ENCODE measurements around the gene PFDN4.

The PFDN4 gene

GRCh38 chr20:54179946-54180345, 27.9 kb upstream of the PFDN4 start:
- H3K4me1 ChIP-seq (ENCODE audit: insufficient read depth, low read length): no peaks in the 10 kb centered on the region
- no peak overlapping the region for H3K4me3 ChIP-seq (ENCODE audit: low read length)
- H3K9me3 ChIP-seq (ENCODE audit: low read length): no peaks in the 10 kb centered on the region
- H3K27me3 ChIP-seq (ENCODE audit: insufficient read depth, low read length): peaks cover 24% of the 10 kb centered on the region
- H2AFZ ChIP-seq (ENCODE audit: low read depth, low read length): no peak overlapping the region
- H3K36me3 ChIP-seq (ENCODE audit: insufficient read depth, low read length): no peaks in the 10 kb centered on the region

- no peak overlapping the region for H2AFZ ChIP-seq (ENCODE audit: low read depth, low read length)
- H3K36me3 ChIP-seq (ENCODE audit: insufficient read depth, low read length): no peaks in the 10 kb centered on the region
- H3K27me3 ChIP-seq (ENCODE audit: insufficient read depth, low read length): peaks cover 26% of the 10 kb centered on the region
- no peaks in the 10 kb centered on the region for H3K4me1 ChIP-seq (ENCODE audit: insufficient read depth, low read length)
- no peak overlapping the region for H3K4me3 ChIP-seq (ENCODE audit: low read length)
- no peaks in the 10 kb centered on the region for H3K9me3 ChIP-seq (ENCODE audit: low read length)
These were observed 27.0 kb upstream of the PFDN4 start for GRCh38 chr20:54180931-54181330.

- H3K27me3 ChIP-seq (ENCODE audit: insufficient read depth, low read length): peaks cover 16% of the 10 kb centered on the region
- H3K9me3 ChIP-seq (ENCODE audit: low read length): no peaks in the 10 kb centered on the region
- no peaks in the 10 kb centered on the region for H3K4me1 ChIP-seq (ENCODE audit: insufficient read depth, low read length)
- H3K4me3 ChIP-seq (ENCODE audit: low read length): no peak overlapping the region
- no peak overlapping the region for H2AFZ ChIP-seq (ENCODE audit: low read depth, low read length)
- no peaks in the 10 kb centered on the region for H3K36me3 ChIP-seq (ENCODE audit: insufficient read depth, low read length)
These were observed 23.8 kb upstream of the PFDN4 start for GRCh38 chr20:54184071-54184470.

GRCh38 chr20:54184904-54185626, 22.8 kb upstream of the PFDN4 start:
- Histone ChIP-seq H2AFZ (ENCODE audit: low read depth, low read length) (no peak overlapping the region), H3K36me3 (ENCODE audit: insufficient read depth, low read length) (no peaks in the 10 kb centered on the region), H3K4me1 (ENCODE audit: insufficient read depth, low read length) (no peaks in the 10 kb centered on the region), H3K4me3 (ENCODE audit: low read length) (no peak overlapping the region), H3K27me3 (ENCODE audit: insufficient read depth, low read length) (peaks cover 15% of the 10 kb centered on the region), H3K9me3 (ENCODE audit: low read length) (no peaks in the 10 kb centered on the region)

- Histone ChIP-seq H3K4me1 (ENCODE audit: insufficient read depth, low read length) (no peaks in the 10 kb centered on the region), H3K4me3 (ENCODE audit: low read length) (no peak overlapping the region), H2AFZ (ENCODE audit: low read depth, low read length) (no peak overlapping the region)
These were observed 19.6 kb upstream of the PFDN4 start for GRCh38 chr20:54188132-54188849.

GRCh38 chr20:54189630-54190029, 18.3 kb upstream of the PFDN4 start:
- no peaks in the 10 kb centered on the region for H3K36me3 ChIP-seq (ENCODE audit: insufficient read depth, low read length)
- H2AFZ ChIP-seq (ENCODE audit: low read depth, low read length): no peak overlapping the region
- H3K27me3 ChIP-seq (ENCODE audit: insufficient read depth, low read length): peaks cover 18% of the 10 kb centered on the region
- no peaks in the 10 kb centered on the region for H3K9me3 ChIP-seq (ENCODE audit: low read length)
- H3K4me1 ChIP-seq (ENCODE audit: insufficient read depth, low read length): no peaks in the 10 kb centered on the region
- H3K4me3 ChIP-seq (ENCODE audit: low read length): no peak overlapping the region

More at GRCh38 chr20:54188132-54188849, 19.6 kb upstream of the PFDN4 start:
- Histone ChIP-seq H3K27me3 (ENCODE audit: insufficient read depth, low read length) (peaks cover 16% of the 10 kb centered on the region), H3K9me3 (ENCODE audit: low read length) (no peaks in the 10 kb centered on the region), H3K36me3 (ENCODE audit: insufficient read depth, low read length) (no peaks in the 10 kb centered on the region)

- H2AFZ ChIP-seq (ENCODE audit: low read depth, low read length): no peak overlapping the region
- H3K9me3 ChIP-seq (ENCODE audit: low read length): no peaks in the 10 kb centered on the region
- no peak overlapping the region for H3K4me3 ChIP-seq (ENCODE audit: low read length)
- peaks cover 12% of the 10 kb centered on the region for H3K27me3 ChIP-seq (ENCODE audit: insufficient read depth, low read length)
- H3K36me3 ChIP-seq (ENCODE audit: insufficient read depth, low read length): no peaks in the 10 kb centered on the region
- no peaks in the 10 kb centered on the region for H3K4me1 ChIP-seq (ENCODE audit: insufficient read depth, low read length)
These were observed 17.7 kb upstream of the PFDN4 start for GRCh38 chr20:54190217-54190616.

GRCh38 chr20:54193817-54194216, 14.1 kb upstream of the PFDN4 start:
- Histone ChIP-seq H3K4me1 (ENCODE audit: insufficient read depth, low read length) (no peaks in the 10 kb centered on the region), H3K27me3 (ENCODE audit: insufficient read depth, low read length) (peaks cover 15% of the 10 kb centered on the region), H2AFZ (ENCODE audit: low read depth, low read length) (no peak overlapping the region)

GRCh38 chr20:54194724-54195438, 13.0 kb upstream of the PFDN4 start:
- no peaks in the 10 kb centered on the region for H3K36me3 ChIP-seq (ENCODE audit: insufficient read depth, low read length)
- H3K4me3 ChIP-seq (ENCODE audit: low read length): no peak overlapping the region
- peaks cover 13% of the 10 kb centered on the region for H3K27me3 ChIP-seq (ENCODE audit: insufficient read depth, low read length)
- H3K9me3 ChIP-seq (ENCODE audit: low read length): no peaks in the 10 kb centered on the region
- no peak overlapping the region for H2AFZ ChIP-seq (ENCODE audit: low read depth, low read length)
- H3K4me1 ChIP-seq (ENCODE audit: insufficient read depth, low read length): no peaks in the 10 kb centered on the region

More at GRCh38 chr20:54193817-54194216, 14.1 kb upstream of the PFDN4 start:
- no peak overlapping the region for H3K4me3 ChIP-seq (ENCODE audit: low read length)
- H3K36me3 ChIP-seq (ENCODE audit: insufficient read depth, low read length): no peaks in the 10 kb centered on the region
- no peaks in the 10 kb centered on the region for H3K9me3 ChIP-seq (ENCODE audit: low read length)

GRCh38 chr20:54195483-54196472, 12.1 kb upstream of the PFDN4 start:
- Histone ChIP-seq H3K4me3 (ENCODE audit: low read length) (no peak overlapping the region), H2AFZ (ENCODE audit: low read depth, low read length) (no peak overlapping the region), H3K36me3 (ENCODE audit: insufficient read depth, low read length) (no peaks in the 10 kb centered on the region), H3K9me3 (ENCODE audit: low read length) (no peaks in the 10 kb centered on the region), H3K27me3 (ENCODE audit: insufficient read depth, low read length) (peaks cover 17% of the 10 kb centered on the region), H3K4me1 (ENCODE audit: insufficient read depth, low read length) (no peaks in the 10 kb centered on the region)

GRCh38 chr20:54197621-54198604, 10.0 kb upstream of the PFDN4 start:
- Histone ChIP-seq H3K4me1 (ENCODE audit: insufficient read depth, low read length) (no peaks in the 10 kb centered on the region), H3K4me3 (ENCODE audit: low read length) (no peak overlapping the region), H3K36me3 (ENCODE audit: insufficient read depth, low read length) (no peaks in the 10 kb centered on the region), H3K9me3 (ENCODE audit: low read length) (no peaks in the 10 kb centered on the region), H2AFZ (ENCODE audit: low read depth, low read length) (no peak overlapping the region), H3K27me3 (ENCODE audit: insufficient read depth, low read length) (peaks cover 12% of the 10 kb centered on the region)
